ENCODE results near the gene SLCO4A1. TPM values are rescaled to one million over a fixed set of nuclear protein-coding genes. Genes with fewer than 3 reads are reported as not detected.

The SLCO4A1 gene
- total and polyA plus RNA-seq, 2 of the 4 experiments (the other 2 are of a cell fraction) = 0.72 to 1.1 TPM

GRCh38 chr20:62603021-62603906, 39.0 kb upstream of the SLCO4A1 start:
- BruUV-seq (replicated peaks) = no TSS peak
- Histone ChIP-seq H2BK120ac (ENCODE audit: low read depth, low read length) (no peak overlapping the region), H4K8ac (ENCODE audit: low read depth in 2 of 2, low read length in 2 of 2) (no peak overlapping the region), H3K27me3 (ENCODE audit: control insufficient read depth, insufficient read depth, low read length) (peaks cover 49% of the 10 kb centered on the region), H3K27ac (ENCODE audit: insufficient read depth, low read length) (no peak overlapping the region), H3K18ac (ENCODE audit: low read depth, low read length) (no peak overlapping the region), H3K14ac (replicated peaks; ENCODE audit: low read depth, low read length) (no peak overlapping the region), H3K23ac (ENCODE audit: low read depth, low read length) (no peak overlapping the region), H3K4ac (ENCODE audit: low read depth, low read length) (no peak overlapping the region), H3K4me1 (ENCODE audit: control insufficient read depth, insufficient read depth, low read length) (no peaks in the 10 kb centered on the region), H2AFZ (replicated peaks; ENCODE audit: low read length, poor library complexity) (no peak overlapping the region), H2AK5ac (ENCODE audit: low read depth, low read length) (no peak overlapping the region; the same call in 1 of the 2 replicates), H4K91ac (ENCODE audit: insufficient read depth, low read depth, low read length) (no peak overlapping the region), H2BK5ac (ENCODE audit: low read depth, low read length, poor library complexity, severe bottlenecking) (no peak overlapping the region), H3K4me2 (ENCODE audit: low read depth, low read length) (no peak overlapping the region), H2BK20ac (ENCODE audit: low read depth, low read length) (no peak overlapping the region), H2BK15ac (ENCODE audit: low read depth, low read length) (no peak overlapping the region), H4K5ac (ENCODE audit: low read depth, low read length) (no peak overlapping the region), H3K9me1 (ENCODE audit: insufficient read depth, low read length) (no peaks in the 10 kb centered on the region), H3K4me3 (ENCODE audit: insufficient read depth, low read depth, low read length) (no peak overlapping the region), H4K20me1 (ENCODE audit: insufficient read depth, low read length) (no peaks in the 10 kb centered on the region), H3K36me3 (ENCODE audit: control insufficient read depth, insufficient read depth, low read length) (no peaks in the 10 kb centered on the region), H2AK9ac (replicated peaks; ENCODE audit: low read depth, low read length, poor library complexity) (no peak overlapping the region), H3K56ac (ENCODE audit: extremely low read depth, insufficient read depth, low read length) (no peak overlapping the region), H3K9me3 (ENCODE audit: control insufficient read depth, insufficient read depth, low read length) (no peaks in the 10 kb centered on the region), H3K79me1 (ENCODE audit: low read depth in 1 of 2, low read length in 2 of 2) (no peaks in the 10 kb centered on the region), H3K9ac (ENCODE audit: low read depth, low read length) (no peak overlapping the region)
- intact Hi-C loops (cut with micrococcal nuclease) = no loop called here
- ATAC-seq (ENCODE audit: low read depth) = peak; percentile 62
- TF ChIP-seq MAZ (IDR thresholded peaks at IDR 0.05; ENCODE audit: borderline replicate concordance, low read depth, low read length) (no peak), RFX5 (IDR thresholded peaks at IDR 0.05; ENCODE audit: low read depth, low read length) (no peak), CTCF (conservative IDR thresholded peaks at IDR 0.05; ENCODE audit: low read depth, low read length) (no peak), BHLHE40 (IDR thresholded peaks at IDR 0.05; ENCODE audit: low read depth, low read length) (no peak), CHD1 (IDR thresholded peaks at IDR 0.05; ENCODE audit: low read depth, low read length) (no peak)
- DNase-seq = peak; percentile 47
- dilution Hi-C loops (cut with HindIII; ENCODE audit: low sequenced_read_pairs, unreplicated experiment) = no loop called here
- in situ Hi-C loops (cut with MboI; ENCODE audit: low sequenced_read_pairs) = loop anchor here (25.0 kb wide), 1 partner anchor 316 kb away; no protein-coding TSS in a partner anchor
- ChIA-PET POLR2A (ENCODE audit: unreplicated experiment) (no interaction called here), CTCF (interaction anchor here (1.1 kb wide), 1 partner anchor 13 kb away, joined by 3 read pairs; no protein-coding TSS in a partner anchor)
- WGBS, 2 experiments (ENCODE audit: extremely low coverage in 2 of 2, insufficient read length in 1 of 2) = 77% methylated on average over 8 of the region's 26 CpGs; no CpG with 5 or more reads in 1 of the 2 experiments

Data from IMR-90 (cell line).